OCI-M2 (cell line): ENCODE measurements around the gene LDLRAD2.
A peak's percentile ranks its signal among the peaks of the same experiment; 100 is the strongest.

ENCODE experiments used
- DNase-seq: peaks from one replicate; lab custom pipeline; 2025; ENCODE audit not compliant: unreplicated experiment; lab: John Stamatoyannopoulos, UW

The LDLRAD2 gene

DNA sequence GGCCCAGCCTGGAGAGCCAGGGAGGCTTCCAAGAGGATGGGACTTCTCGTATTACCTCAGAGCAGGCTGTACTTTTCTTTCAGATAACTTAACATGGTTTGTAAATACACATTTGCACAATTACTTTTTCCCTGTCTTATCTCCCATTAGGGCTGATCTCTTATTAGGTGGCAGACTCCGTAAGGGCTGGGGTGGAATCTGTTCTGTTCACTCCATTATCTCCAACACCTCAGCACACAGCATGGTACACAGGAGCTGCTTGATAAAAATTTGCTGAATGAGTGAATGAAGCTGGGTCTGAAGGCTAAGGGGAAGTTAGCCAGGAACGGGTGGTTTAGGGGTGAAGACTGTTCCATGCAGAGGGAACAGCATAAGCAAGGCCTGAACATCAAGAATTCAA is 48.9 kb downstream of the LDLRAD2 start:
- no peak for DNase-seq

DNA sequence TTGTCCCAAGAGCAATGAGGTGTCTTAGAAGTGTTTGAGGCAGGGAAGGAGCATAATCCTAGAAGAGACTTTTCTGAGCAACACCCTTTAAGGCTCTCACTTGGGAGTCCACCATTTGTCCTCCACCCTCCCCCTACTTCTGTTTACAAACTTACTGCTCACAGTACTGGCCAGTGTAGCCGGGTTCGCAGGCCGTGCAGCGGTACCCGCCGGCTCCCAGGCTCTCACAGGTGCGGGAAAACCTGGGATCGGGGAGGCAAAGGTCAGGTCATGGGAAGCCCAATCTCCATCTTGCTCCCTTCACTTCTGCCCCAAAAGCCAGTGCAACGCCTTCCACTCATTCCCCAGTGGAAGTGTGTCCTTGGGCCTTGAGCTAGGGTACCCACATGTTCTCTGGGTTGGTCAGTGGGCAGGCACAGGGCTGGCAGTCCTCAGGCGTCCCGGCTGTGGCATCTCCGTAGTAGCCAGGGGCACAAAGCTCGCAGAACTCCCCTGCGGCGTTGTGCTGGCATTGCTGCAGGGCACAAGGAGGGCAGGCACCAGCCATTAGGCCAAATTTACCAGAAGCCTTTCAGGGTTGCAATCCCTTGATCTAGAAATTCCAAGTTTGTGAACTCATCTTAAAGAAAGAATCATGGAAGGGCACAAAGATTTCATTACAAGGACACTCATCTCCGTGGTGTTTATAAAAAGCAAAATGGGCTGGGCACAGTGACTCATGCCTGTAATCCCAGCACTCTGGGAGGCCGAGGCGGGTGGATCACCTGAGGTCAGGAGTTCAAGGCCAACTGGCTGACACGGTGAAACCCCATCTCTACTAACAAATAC is 49.8 kb downstream of the LDLRAD2 start:
- DNase-seq: no peak

GRCh38 chr1:21863981-21864380 is 51.9 kb downstream of the LDLRAD2 start:
- DNase-seq: no peak

DNA sequence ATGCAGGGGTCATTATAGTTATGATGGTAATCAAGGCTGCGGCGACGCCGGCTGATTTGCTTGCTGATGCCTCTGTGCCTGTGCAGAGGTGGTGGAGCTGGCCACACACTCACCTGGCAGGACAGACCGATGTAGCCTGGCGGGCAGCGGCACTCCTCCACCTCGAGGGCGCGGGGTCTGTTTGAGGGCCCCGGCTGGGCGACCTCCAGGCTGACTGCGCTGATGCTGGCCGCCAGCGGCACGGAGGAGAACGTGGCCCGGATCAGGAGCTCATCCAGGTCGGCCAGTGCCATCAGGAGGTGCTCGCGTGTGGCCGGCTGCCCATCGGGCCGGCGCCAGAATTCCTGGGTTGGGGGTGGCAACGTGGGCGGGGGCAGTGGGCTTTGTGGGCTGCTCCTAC is 52.7 kb downstream of the LDLRAD2 start:
- DNase-seq: no peak

DNA sequence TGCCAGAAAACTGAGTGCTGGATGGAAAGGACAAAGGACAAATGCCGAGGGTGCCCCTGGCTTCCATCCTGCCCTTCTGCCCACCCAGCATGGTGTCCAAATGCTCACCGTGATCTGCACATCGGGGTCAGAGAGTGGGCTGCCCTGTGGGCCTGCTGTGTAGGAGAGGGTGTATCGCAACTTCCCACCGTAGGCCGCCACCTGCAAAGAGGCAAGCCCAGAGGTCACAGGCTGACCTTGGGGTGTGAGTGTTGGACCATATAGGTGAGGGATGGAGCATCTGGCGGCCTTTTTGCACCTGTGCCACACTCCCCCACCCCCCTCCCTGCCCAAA is 53.5 kb downstream of the LDLRAD2 start:
- no peak for DNase-seq

DNA sequence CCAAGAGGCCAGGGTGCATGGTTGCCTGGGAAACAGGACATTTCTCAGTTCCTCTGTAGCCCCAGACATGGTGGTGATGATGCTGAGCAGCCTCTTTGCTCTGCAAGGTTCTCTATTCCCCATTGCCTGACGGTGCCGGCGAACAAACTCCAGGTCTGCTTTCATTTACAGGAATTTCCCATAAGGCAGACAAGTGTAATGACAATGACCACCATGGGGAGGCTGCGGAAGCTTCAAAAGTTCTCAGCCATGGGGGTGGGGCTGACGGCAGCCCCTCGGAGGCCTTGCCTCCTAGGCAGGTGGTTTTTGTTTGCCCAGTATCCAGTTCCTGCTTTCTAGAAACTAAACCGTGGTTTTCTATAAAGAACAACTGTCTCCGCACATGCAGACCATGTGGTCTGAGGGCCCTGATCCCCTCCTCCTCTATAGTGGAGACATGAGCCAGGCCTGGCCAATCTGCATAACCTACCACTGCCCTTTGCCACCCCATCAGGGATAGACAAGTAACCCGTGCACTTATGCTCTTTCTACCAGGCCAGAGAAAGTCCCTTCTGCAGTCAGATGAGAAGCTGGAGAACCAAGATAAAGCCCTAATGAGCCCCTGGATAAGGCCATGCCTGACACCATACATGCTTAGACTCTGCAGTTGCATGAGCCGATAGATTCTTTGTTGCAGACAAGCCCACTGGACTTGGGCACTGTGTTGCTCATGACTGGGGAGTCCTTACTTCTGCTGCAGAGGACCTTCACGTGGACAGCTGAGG is 54.1 kb downstream of the LDLRAD2 start:
- peak; percentile 30 for DNase-seq

GRCh38 chr1:21866707-21867043 is 54.6 kb downstream of the LDLRAD2 start:
- no peak for DNase-seq

GRCh38 chr1:21867451-21867996 is 55.5 kb downstream of the LDLRAD2 start:
- DNase-seq: no peak

- no peak for DNase-seq
These were observed 56.4 kb downstream of the LDLRAD2 start for GRCh38 chr1:21868482-21868881.

DNA sequence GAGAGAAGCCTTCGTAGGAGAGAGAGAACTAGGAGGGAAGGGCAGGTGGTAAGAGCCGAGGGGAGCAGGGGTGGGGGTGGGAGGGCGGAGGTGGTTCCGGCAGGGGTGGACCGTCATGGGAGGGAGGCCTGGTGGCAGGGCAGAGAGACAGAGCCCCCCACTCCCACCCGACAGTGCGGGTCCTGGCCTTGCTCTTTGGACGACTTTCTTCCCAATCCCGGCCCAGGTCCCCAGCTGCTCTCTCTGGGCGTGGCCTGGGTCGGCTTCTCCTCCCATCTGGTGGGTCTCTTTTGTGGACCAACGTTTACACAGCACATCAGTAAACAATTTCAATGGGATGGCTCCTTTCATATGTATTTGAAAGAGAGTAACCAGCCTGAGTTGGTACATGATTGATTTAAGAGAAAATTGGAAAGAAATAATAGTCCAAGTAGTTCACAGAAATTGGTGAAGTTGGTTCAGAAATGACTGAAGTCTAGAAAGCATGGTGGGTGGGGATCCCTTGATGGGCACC is 56.9 kb downstream of the LDLRAD2 start:
- DNase-seq: no peak

DNA sequence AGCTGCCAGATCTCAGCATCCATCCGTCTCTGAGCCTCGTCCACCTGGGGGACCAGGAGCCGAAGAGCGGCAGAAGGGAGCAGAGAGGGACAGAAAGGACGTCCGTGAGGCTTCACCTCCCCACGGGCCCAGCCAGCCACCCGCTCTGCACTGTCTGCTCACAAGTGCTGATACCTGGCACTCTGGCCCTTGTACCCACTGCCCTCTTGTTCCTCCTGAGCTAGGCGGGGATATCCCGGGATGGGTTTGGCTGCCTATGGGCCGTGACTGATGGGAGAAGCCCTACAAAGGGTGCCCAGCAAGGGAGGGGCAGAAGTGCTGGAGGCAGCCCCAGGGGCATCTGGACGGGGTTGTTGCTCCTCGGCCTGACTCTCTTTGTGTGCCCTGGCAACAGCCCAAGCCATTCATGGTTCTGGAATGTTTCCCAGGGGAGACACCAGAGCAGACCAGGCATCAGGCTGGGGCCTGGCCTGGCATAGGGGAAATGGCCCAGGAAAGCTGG is 57.6 kb downstream of the LDLRAD2 start:
- DNase-seq: no peak

DNA sequence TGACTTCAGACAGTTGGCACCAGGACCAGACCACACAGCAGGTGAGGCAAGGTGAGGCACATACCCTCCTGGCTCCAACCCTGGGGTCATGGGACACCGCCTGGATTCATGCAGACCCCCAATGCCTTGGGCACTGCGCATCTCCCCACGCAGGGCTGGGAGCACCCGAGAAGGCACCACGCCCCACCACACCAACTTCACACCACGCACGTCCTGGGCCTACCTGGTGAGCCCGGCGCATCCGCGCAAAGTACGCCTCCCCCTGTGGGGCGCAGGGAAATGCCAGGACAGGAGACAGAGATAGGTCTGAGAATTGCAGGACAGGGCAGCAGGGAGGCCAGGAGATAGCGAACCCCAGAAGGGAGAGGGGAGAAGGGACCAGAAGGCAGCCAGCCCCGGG is 58.5 kb downstream of the LDLRAD2 start:
- DNase-seq: no peak

DNA sequence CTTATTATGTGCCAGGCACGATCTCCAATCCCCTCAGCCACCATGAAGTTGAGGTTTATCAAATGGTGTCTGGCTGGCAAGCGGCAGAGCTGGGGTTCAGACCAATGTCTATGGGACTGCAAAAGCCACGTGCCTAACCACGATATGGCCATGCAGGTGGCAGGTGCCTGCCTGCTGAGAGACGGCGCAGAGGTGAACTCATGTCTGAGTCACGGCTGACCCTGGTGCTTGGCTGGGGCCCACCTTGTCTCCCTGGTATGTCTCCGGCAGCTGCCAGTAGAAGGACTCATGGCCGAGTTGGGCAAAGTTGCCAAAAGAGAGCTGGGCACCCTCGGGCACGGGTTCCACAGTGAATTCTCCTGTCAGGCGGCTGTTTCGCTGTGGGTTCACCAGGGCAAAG is 59.9 kb downstream of the LDLRAD2 start:
- no peak for DNase-seq

- DNase-seq: no peak
These were observed 60.5 kb downstream of the LDLRAD2 start for GRCh38 chr1:21872445-21873079.

- DNase-seq: no peak
These were observed 61.1 kb downstream of the LDLRAD2 start for GRCh38 chr1:21873174-21873573.

- no peak for DNase-seq
These were observed 61.7 kb downstream of the LDLRAD2 start for GRCh38 chr1:21873761-21874160.

GRCh38 chr1:21874328-21874727 is 62.3 kb downstream of the LDLRAD2 start:
- DNase-seq: no peak
